ENCODE results near the gene FCRL5. TPM values are rescaled to one million over a fixed set of nuclear protein-coding genes. Genes with fewer than 3 reads are reported as not detected.

FCRL5 gene
- total and polyA plus RNA-seq, 12 donors, result 0.03 to 0.65 (median 0.13) TPM; not detected in 8

- intact Hi-C loops (cut with DNase I), result loop anchor here in 8 of 10 donors (2.0 to 10.0 kb wide), 5 partner anchors 364 to 544 kb away; a partner anchor contains a TSS
- no peak for DNase-seq
- no peak overlapping the region for H3K4me3 ChIP-seq
- H3K4me1 ChIP-seq, result no peaks in the 10 kb centered on the region
- H3K27ac ChIP-seq, result no peak overlapping the region
- H3K36me3 ChIP-seq, result no peaks in the 10 kb centered on the region
- H3K9me3 ChIP-seq, result peaks cover 0 to 9% (median 0%) of the 10 kb centered on the region in 11 donors
- ATAC-seq, result no peak
- peaks cover 0 to 36% (median 23%) of the 10 kb centered on the region in 7 donors for H3K27me3 ChIP-seq
- 65 to 76% methylated on average over 1 of the region's 1 CpG for WGBS, 2 donors
- no peak for TF ChIP-seq CTCF (IDR thresholded peaks at IDR 0.05)
These were observed 28.5 kb upstream of the FCRL5 start for GRCh38 chr1:157580828-157581210.

- intact Hi-C loops (cut with DNase I), result loop anchor here in 8 of 10 donors (2.0 to 10.0 kb wide), 5 partner anchors 364 to 544 kb away; a partner anchor contains a TSS
- peaks cover 0 to 9% (median 0%) of the 10 kb centered on the region in 11 donors for H3K9me3 ChIP-seq
- no peaks in the 10 kb centered on the region for H3K36me3 ChIP-seq
- H3K27me3 ChIP-seq, result peaks cover 0 to 37% (median 24%) of the 10 kb centered on the region in 7 donors
- H3K27ac ChIP-seq, result no peak overlapping the region
- DNase-seq (peak in 1 of 2 donors; percentile 32), ATAC-seq (no peak)
- H3K4me3 ChIP-seq, result no peak overlapping the region
- no peaks in the 10 kb centered on the region for H3K4me1 ChIP-seq
- 7 to 10% methylated on average over 4 of the region's 4 CpGs for WGBS, 2 donors
- peak; percentile 44 to 80 (median 69) for TF ChIP-seq CTCF (IDR thresholded peaks at IDR 0.05)
These were observed 28.0 kb upstream of the FCRL5 start for GRCh38 chr1:157580179-157580827.

- ATAC-seq (no peak), DNase-seq (no peak)
- TF ChIP-seq CTCF (IDR thresholded peaks at IDR 0.05), result no peak
- 69 to 74% methylated on average over 3 of the region's 3 CpGs for WGBS, 2 donors
- H3K4me1 ChIP-seq, result no peaks in the 10 kb centered on the region
- intact Hi-C loops (cut with DNase I), result loop anchor here in 1 of 10 donors (5.0 kb wide), 1 partner anchor 545 kb away; no protein-coding TSS in a partner anchor
- no peak overlapping the region for H3K4me3 ChIP-seq
- H3K36me3 ChIP-seq, result no peaks in the 10 kb centered on the region
- H3K9me3 ChIP-seq, result no peaks in the 10 kb centered on the region
- peaks cover 0 to 28% (median 14%) of the 10 kb centered on the region in 7 donors for H3K27me3 ChIP-seq
- no peak overlapping the region for H3K27ac ChIP-seq
These were observed 25.1 kb upstream of the FCRL5 start for GRCh38 chr1:157577420-157577819.

GRCh38 chr1:157575744-157576143, 23.4 kb upstream of the FCRL5 start:
- intact Hi-C loops (cut with DNase I), result loop anchor here in 1 of 10 donors (5.0 kb wide), 1 partner anchor 547 kb away; no protein-coding TSS in a partner anchor

More at GRCh38 chr1:157575744-157576143, 23.4 kb upstream of the FCRL5 start:
- H3K27me3 ChIP-seq, result peaks cover 0 to 28% (median 14%) of the 10 kb centered on the region in 7 donors
- no peaks in the 10 kb centered on the region for H3K4me1 ChIP-seq
- 83 to 91% methylated on average over 2 of the region's 2 CpGs for WGBS, 2 donors
- ATAC-seq, result no peak
- no peak for TF ChIP-seq CTCF (IDR thresholded peaks at IDR 0.05)
- H3K9me3 ChIP-seq, result no peaks in the 10 kb centered on the region
- H3K27ac ChIP-seq, result no peak overlapping the region
- H3K4me3 ChIP-seq, result no peak overlapping the region
- H3K36me3 ChIP-seq, result no peaks in the 10 kb centered on the region
- DNase-seq, result no peak
